Measurements from ENCODE around the gene LENEP. TPM values are rescaled to one million over a fixed set of nuclear protein-coding genes. Genes with fewer than 3 reads are reported as not detected.
A peak's percentile ranks its signal among the peaks of the same experiment; 100 is the strongest.

Gene LENEP
- total RNA-seq, 2 experiments from 2014 or later = 0.78 to 2.3 TPM

- DNase-seq (ENCODE audit: low spot score) = peak; percentile 71
- ChIA-PET POLR2A (no interaction called here), CTCF (ENCODE audit: unreplicated experiment) (interaction anchor here (1.1 kb wide), 1 partner anchor 168 kb away, joined by 3 read pairs; no protein-coding TSS in a partner anchor)
- Histone ChIP-seq H2AFZ (ENCODE audit: low read length) (no peak overlapping the region), H4K20me1 (ENCODE audit: insufficient read depth, low read length) (no peaks in the 10 kb centered on the region), H3K4me1 (ENCODE audit: insufficient read depth, low read length, poor library complexity, severe bottlenecking) (peaks cover 61% of the 10 kb centered on the region), H3K4me3 (ENCODE audit: low read depth, low read length, poor library complexity, severe bottlenecking) (peak overlapping the region; percentile 12), H3K9me2 (ENCODE audit: insufficient read depth, low read length) (no peaks in the 10 kb centered on the region), H3K79me2 (ENCODE audit: insufficient read depth, low read depth, low read length) (peaks cover 10% of the 10 kb centered on the region; the same call in 1 of the 2 replicates), H3K4me2 (ENCODE audit: low read length) (peak overlapping the region; percentile 93), H3K9me3 (ENCODE audit: low read length) (no peaks in the 10 kb centered on the region), H3K36me3 (ENCODE audit: insufficient read depth, low read length) (no peaks in the 10 kb centered on the region), H3K27ac (ENCODE audit: low read depth, low read length, poor library complexity, severe bottlenecking) (peak overlapping the region; percentile 77)
- no peak for TF ChIP-seq EZH2phosphoT487 (IDR thresholded peaks at IDR 0.05; ENCODE audit: borderline replicate concordance, low read depth, low read length)
- intact Hi-C loops (cut with micrococcal nuclease; ENCODE audit: unreplicated experiment) = no loop called here
- BruUV-seq (replicated peaks) = no TSS peak
Measured at GRCh38 chr1:155006601-155007101, 13.3 kb downstream of the LENEP start.

DNA sequence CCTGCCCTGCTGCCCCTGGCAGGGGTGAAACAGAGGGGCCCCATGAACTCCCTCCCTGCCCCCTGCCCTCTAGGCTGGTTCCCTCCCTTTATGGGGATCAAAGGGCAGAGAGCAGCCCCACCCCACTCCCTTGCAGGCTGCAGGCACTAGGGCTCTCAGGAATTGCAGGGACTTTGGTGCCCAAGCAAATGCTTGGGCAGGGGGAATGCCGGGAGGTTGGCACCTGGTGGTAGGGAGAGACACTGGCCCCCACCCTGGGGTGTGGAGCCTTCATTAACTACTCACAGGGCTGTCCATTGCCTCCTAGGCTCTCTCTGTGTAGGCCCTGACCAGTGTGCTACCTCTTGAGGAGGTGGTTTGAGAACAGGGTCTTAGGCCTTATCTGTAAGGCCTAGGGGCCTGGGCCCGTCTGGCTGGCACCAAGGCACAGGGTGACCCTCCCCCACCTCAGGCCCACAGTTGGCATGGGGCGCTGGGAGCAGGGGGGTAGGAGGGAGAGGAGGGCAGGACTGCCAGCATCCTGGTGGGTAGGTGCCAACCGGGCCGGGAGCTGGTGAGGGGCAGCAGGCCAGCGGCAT is 14.0 kb downstream of the LENEP start:
- intact Hi-C loops (cut with micrococcal nuclease; ENCODE audit: unreplicated experiment) = no loop called here
- Histone ChIP-seq H3K4me3 (ENCODE audit: low read depth, low read length, poor library complexity, severe bottlenecking) (no peak overlapping the region), H4K20me1 (ENCODE audit: insufficient read depth, low read length) (no peaks in the 10 kb centered on the region), H3K4me1 (ENCODE audit: insufficient read depth, low read length, poor library complexity, severe bottlenecking) (peaks cover 67% of the 10 kb centered on the region), H3K9me2 (ENCODE audit: insufficient read depth, low read length) (no peaks in the 10 kb centered on the region), H3K27ac (ENCODE audit: low read depth, low read length, poor library complexity, severe bottlenecking) (no peak overlapping the region), H2AFZ (ENCODE audit: low read length) (no peak overlapping the region), H3K9me3 (ENCODE audit: low read length) (no peaks in the 10 kb centered on the region), H3K4me2 (ENCODE audit: low read length) (0 out of 2 replicates have a peak overlapping the region, but pooled peaks have one; percentile 3), H3K36me3 (ENCODE audit: insufficient read depth, low read length) (no peaks in the 10 kb centered on the region), H3K79me2 (ENCODE audit: insufficient read depth, low read depth, low read length) (peaks cover 10% of the 10 kb centered on the region; the same call in 1 of the 2 replicates)
- ChIA-PET POLR2A (no interaction called here), CTCF (ENCODE audit: unreplicated experiment) (no interaction called here)
- DNase-seq (ENCODE audit: low spot score) = no peak
- TF ChIP-seq EZH2phosphoT487 (IDR thresholded peaks at IDR 0.05; ENCODE audit: borderline replicate concordance, low read depth, low read length) (no peak), CTCF (conservative IDR thresholded peaks at IDR 0.05; ENCODE audit: low read length) (no peak)
- no TSS peak for BruUV-seq (replicated peaks)

GRCh38 chr1:155008015-155008941 is 14.9 kb downstream of the LENEP start:
- Histone ChIP-seq H3K79me2 (ENCODE audit: insufficient read depth, low read depth, low read length) (peaks cover 4% of the 10 kb centered on the region; the same call in 1 of the 2 replicates), H3K9me2 (ENCODE audit: insufficient read depth, low read length) (no peaks in the 10 kb centered on the region), H3K36me3 (ENCODE audit: insufficient read depth, low read length) (no peaks in the 10 kb centered on the region), H2AFZ (ENCODE audit: low read length) (no peak overlapping the region), H3K27ac (ENCODE audit: low read depth, low read length, poor library complexity, severe bottlenecking) (no peak overlapping the region), H3K4me3 (ENCODE audit: low read depth, low read length, poor library complexity, severe bottlenecking) (no peak overlapping the region), H3K9me3 (ENCODE audit: low read length) (no peaks in the 10 kb centered on the region), H3K4me1 (ENCODE audit: insufficient read depth, low read length, poor library complexity, severe bottlenecking) (peaks cover 76% of the 10 kb centered on the region), H3K4me2 (ENCODE audit: low read length) (peak overlapping the region; percentile 35), H4K20me1 (ENCODE audit: insufficient read depth, low read length) (no peaks in the 10 kb centered on the region)
- intact Hi-C loops (cut with micrococcal nuclease; ENCODE audit: unreplicated experiment) = no loop called here
- DNase-seq (ENCODE audit: low spot score) = no peak
- ChIA-PET CTCF (ENCODE audit: unreplicated experiment) (interaction anchor here (0.6 kb wide), 1 partner anchor 9 kb away, joined by 3 read pairs; no protein-coding TSS in a partner anchor), POLR2A (interaction anchor here (0.6 kb wide), 1 partner anchor 12 kb away, joined by 4 read pairs; no protein-coding TSS in a partner anchor)
- TF ChIP-seq CTCF (conservative IDR thresholded peaks at IDR 0.05; ENCODE audit: low read length) = no peak
- no peak for TF ChIP-seq EZH2phosphoT487 (IDR thresholded peaks at IDR 0.05; ENCODE audit: borderline replicate concordance, low read depth, low read length)
- no TSS peak for BruUV-seq (replicated peaks)
